ENCODE measurements around the gene CBFB. TPM values are rescaled to one million over a fixed set of nuclear protein-coding genes. Genes with fewer than 3 reads are reported as not detected.

Gene CBFB
- total RNA-seq, 1 experiment from 2014 or later: 76.3 TPM

GRCh38 chr16:67087803-67088202 is 58.9 kb downstream of the CBFB start:
- no peak overlapping the region for H3K23ac ChIP-seq (ENCODE audit: insufficient read length, low read depth, low read length)
- Mint-ChIP-seq H3K4me1 (peaks cover 2 to 6% of the 10 kb centered on the region in 2 experiments; a peak in 3 of 4 replicates), H3K27ac (no peak overlapping the region), H3K36me3 (ENCODE audit: insufficient read depth in 1 of 3, low read depth in 3 of 3) (peaks cover 0 to 16% (median 3%) of the 10 kb centered on the region in 3 experiments; a peak in 5 of 7 replicates), H3K4me3 (no peak overlapping the region), H3K27me3 (ENCODE audit: low read depth) (no peaks in the 10 kb centered on the region), H3K9me3 (no peaks in the 10 kb centered on the region)
- H3K27me3 ChIP-seq (ENCODE audit: insufficient read depth, low read length): no peaks in the 10 kb centered on the region
- H3K18ac ChIP-seq (ENCODE audit: insufficient read length, low read depth, low read length): no peak overlapping the region
- no peak for TF ChIP-seq CTCF (conservative IDR thresholded peaks at IDR 0.05)
- H4K8ac ChIP-seq (replicated peaks; ENCODE audit: insufficient read length, low read depth, low read length): no peak overlapping the region
- H3K14ac ChIP-seq (ENCODE audit: insufficient read depth, low read length): no peak overlapping the region
- H2AFZ ChIP-seq (ENCODE audit: low read length): no peak overlapping the region
- no peaks in the 10 kb centered on the region for H3K79me1 ChIP-seq (ENCODE audit: insufficient read depth, low read depth, low read length, poor library complexity, severe bottlenecking)
- H4K5ac ChIP-seq (ENCODE audit: insufficient read length, low read depth, low read length): no peak overlapping the region
- no peaks in the 10 kb centered on the region for H3K23me2 ChIP-seq (ENCODE audit: insufficient read length, low read depth, low read length, poor library complexity, severe bottlenecking)
- H3T11ph ChIP-seq (ENCODE audit: low read length): no peak overlapping the region
- no peak overlapping the region for H2BK20ac ChIP-seq (ENCODE audit: low read depth, low read length, poor library complexity, severe bottlenecking)
- no peak overlapping the region for H3K9ac ChIP-seq (ENCODE audit: extremely low read depth, insufficient read length, low read length)
- DNase-seq: no peak
- H2BK12ac ChIP-seq (ENCODE audit: insufficient read length, low read depth, low read length): no peak overlapping the region
- H3K79me2 ChIP-seq (ENCODE audit: insufficient read depth, low read length): no peaks in the 10 kb centered on the region
- no peak overlapping the region for H3K4ac ChIP-seq (ENCODE audit: low read depth, low read length)
- no peak overlapping the region for H2BK120ac ChIP-seq (ENCODE audit: low read depth, low read length, poor library complexity, severe bottlenecking)
- H3K56ac ChIP-seq (ENCODE audit: insufficient read length, low read depth, low read length): no peak overlapping the region
- no peaks in the 10 kb centered on the region for H3K4me1 ChIP-seq (ENCODE audit: insufficient read depth, low read length)
- no peak overlapping the region for H2BK15ac ChIP-seq (ENCODE audit: low read depth, low read length)
- no peak overlapping the region for H4K91ac ChIP-seq (ENCODE audit: insufficient read length, low read depth, low read length)
- H2BK5ac ChIP-seq (ENCODE audit: insufficient read length, low read length): no peak overlapping the region
- H4K20me1 ChIP-seq (ENCODE audit: control insufficient read depth, insufficient read depth, insufficient read length): no peaks in the 10 kb centered on the region
- H3K4me2 ChIP-seq (ENCODE audit: insufficient read depth, insufficient read length, low read length): no peak overlapping the region
- H2AK5ac ChIP-seq (ENCODE audit: insufficient read length, low read length): no peak overlapping the region
- H3K9me3 ChIP-seq (ENCODE audit: control insufficient read depth, low read depth, low read length): no peaks in the 10 kb centered on the region
- no peak overlapping the region for H3K27ac ChIP-seq (ENCODE audit: insufficient read length, low read depth, low read length)
